HUES64 (cell line): Measurements from ENCODE around the gene CEP85.

Source experiments
- H3K27ac ChIP-seq: 2 replicates; pipeline ENCODE4 v1.7.0; 2013; ENCODE audit warnings: low read depth, low read length, inconsistent platforms
- H3K27me3 ChIP-seq: 2 replicates; pipeline ENCODE4 v1.6.1; 2013; ENCODE audit warnings: mild to moderate bottlenecking, low read length; ENCODE audit not compliant: insufficient read depth
- H3K36me3 ChIP-seq: 2 replicates; pipeline ENCODE4 v1.6.1; 2013; ENCODE audit warnings: mild to moderate bottlenecking, low read length; ENCODE audit not compliant: insufficient read depth
- H3K4me1 ChIP-seq: 2 replicates; pipeline ENCODE4 v1.6.1; 2013; ENCODE audit warnings: mild to moderate bottlenecking, low read length, moderate library complexity; ENCODE audit not compliant: insufficient read depth
- H3K4me3 ChIP-seq: 2 replicates; pipeline ENCODE4 v1.5.1; 2013; ENCODE audit warnings: mild to moderate bottlenecking, low read length, moderate library complexity
- H3K9ac ChIP-seq: 2 replicates; pipeline ENCODE4 v1.6.1; 2013; ENCODE audit warnings: mild to moderate bottlenecking, low read depth, low read length
- H3K9me3 ChIP-seq: 2 replicates; pipeline ENCODE4 v1.6.1; 2013; ENCODE audit warnings: low read depth, low read length; ENCODE audit not compliant: insufficient read depth
- WGBS: fragments of 150-250, 120-280 bp; methylation state at CpG from one replicate; pipeline ENCODE4 v1.1.7; 2013; ENCODE audit warnings: missing lambda C conversion rate; 5-methylcytosine and 5-hydroxymethylcytosine counted together

Gene CEP85

GRCh38 chr1:26200413-26200812 is 33.6 kb upstream of the CEP85 start:
- Histone ChIP-seq H3K9ac (no peak overlapping the region), H3K36me3 (no peaks in the 10 kb centered on the region), H3K4me3 (peak overlapping the region; percentile 49), H3K27ac (no peak overlapping the region), H3K9me3 (no peaks in the 10 kb centered on the region), H3K27me3 (peaks cover 3% of the 10 kb centered on the region; the same call in 1 of the 2 replicates), H3K4me1 (no peaks in the 10 kb centered on the region)
- WGBS: 87% methylated on average over 5 of the region's 5 CpGs

- no peaks in the 10 kb centered on the region for H3K9me3 ChIP-seq
- H3K27ac ChIP-seq: no peak overlapping the region
- H3K9ac ChIP-seq: no peak overlapping the region
- H3K27me3 ChIP-seq: peaks cover 3% of the 10 kb centered on the region; the same call in 1 of the 2 replicates
- 71% methylated on average over 8 of the region's 9 CpGs for WGBS
- no peak overlapping the region for H3K4me3 ChIP-seq
- no peaks in the 10 kb centered on the region for H3K4me1 ChIP-seq
- no peaks in the 10 kb centered on the region for H3K36me3 ChIP-seq
These were observed 30.2 kb upstream of the CEP85 start for GRCh38 chr1:26203642-26204318.

- Histone ChIP-seq H3K4me1 (no peaks in the 10 kb centered on the region), H3K27ac (no peak overlapping the region), H3K27me3 (peaks cover 4% of the 10 kb centered on the region; the same call in 1 of the 2 replicates), H3K4me3 (no peak overlapping the region), H3K36me3 (no peaks in the 10 kb centered on the region), H3K9ac (no peak overlapping the region), H3K9me3 (no peaks in the 10 kb centered on the region)
- WGBS: 86% methylated on average over 5 of the region's 5 CpGs
These were observed 23.7 kb upstream of the CEP85 start for GRCh38 chr1:26210147-26210870.

- H3K27ac ChIP-seq: no peak overlapping the region
- H3K4me3 ChIP-seq: no peak overlapping the region
- H3K27me3 ChIP-seq: peaks cover 4% of the 10 kb centered on the region
- WGBS: 86% methylated on average over 4 of the region's 5 CpGs
- no peak overlapping the region for H3K9ac ChIP-seq
- H3K9me3 ChIP-seq: no peaks in the 10 kb centered on the region
- no peaks in the 10 kb centered on the region for H3K4me1 ChIP-seq
- H3K36me3 ChIP-seq: no peaks in the 10 kb centered on the region
These were observed 21.3 kb upstream of the CEP85 start for GRCh38 chr1:26212726-26213125.

- 91% methylated on average over 6 of the region's 6 CpGs for WGBS
These were observed 20.6 kb upstream of the CEP85 start for GRCh38 chr1:26213335-26213905.

GRCh38 chr1:26215246-26215645 is 18.8 kb upstream of the CEP85 start:
- H3K9me3 ChIP-seq: no peaks in the 10 kb centered on the region
- WGBS: 56% methylated on average over 3 of the region's 3 CpGs
- no peak overlapping the region for H3K27ac ChIP-seq
- no peak overlapping the region for H3K4me3 ChIP-seq
- no peaks in the 10 kb centered on the region for H3K4me1 ChIP-seq
- H3K36me3 ChIP-seq: no peaks in the 10 kb centered on the region
- peaks cover 10% of the 10 kb centered on the region for H3K27me3 ChIP-seq
- no peak overlapping the region for H3K9ac ChIP-seq

More at GRCh38 chr1:26213335-26213905, 20.6 kb upstream of the CEP85 start:
- Histone ChIP-seq H3K9ac (no peak overlapping the region), H3K27ac (no peak overlapping the region), H3K36me3 (no peaks in the 10 kb centered on the region), H3K27me3 (peaks cover 4% of the 10 kb centered on the region), H3K9me3 (no peaks in the 10 kb centered on the region), H3K4me1 (no peaks in the 10 kb centered on the region), H3K4me3 (no peak overlapping the region)

GRCh38 chr1:26218906-26219494 is 15.0 kb upstream of the CEP85 start:
- Histone ChIP-seq H3K9ac (no peak overlapping the region), H3K4me3 (no peak overlapping the region), H3K4me1 (no peaks in the 10 kb centered on the region), H3K27me3 (peaks cover 41% of the 10 kb centered on the region), H3K27ac (no peak overlapping the region), H3K36me3 (no peaks in the 10 kb centered on the region), H3K9me3 (no peaks in the 10 kb centered on the region)
- 92% methylated on average over 11 of the region's 11 CpGs for WGBS

GRCh38 chr1:26220199-26220912 is 13.6 kb upstream of the CEP85 start:
- 80% methylated on average over 27 of the region's 27 CpGs for WGBS

GRCh38 chr1:26221094-26221493 is 12.9 kb upstream of the CEP85 start:
- Histone ChIP-seq H3K27me3 (peaks cover 62% of the 10 kb centered on the region), H3K9ac (no peak overlapping the region), H3K4me1 (no peaks in the 10 kb centered on the region), H3K4me3 (no peak overlapping the region), H3K36me3 (no peaks in the 10 kb centered on the region), H3K9me3 (no peaks in the 10 kb centered on the region), H3K27ac (no peak overlapping the region)
- 96% methylated on average over 2 of the region's 2 CpGs for WGBS

More at GRCh38 chr1:26220199-26220912, 13.6 kb upstream of the CEP85 start:
- Histone ChIP-seq H3K36me3 (no peaks in the 10 kb centered on the region), H3K9ac (no peak overlapping the region), H3K4me3 (no peak overlapping the region), H3K27ac (no peak overlapping the region), H3K9me3 (no peaks in the 10 kb centered on the region), H3K27me3 (peaks cover 54% of the 10 kb centered on the region), H3K4me1 (no peaks in the 10 kb centered on the region)

GRCh38 chr1:26224606-26225005 is 9.4 kb upstream of the CEP85 start:
- H3K4me1 ChIP-seq: no peaks in the 10 kb centered on the region
- WGBS: 73% methylated on average over 7 of the region's 7 CpGs
- H3K9ac ChIP-seq: no peak overlapping the region
- no peaks in the 10 kb centered on the region for H3K36me3 ChIP-seq
- no peaks in the 10 kb centered on the region for H3K9me3 ChIP-seq
- H3K4me3 ChIP-seq: peak overlapping the region; percentile 57
- peaks cover 86% of the 10 kb centered on the region for H3K27me3 ChIP-seq
- H3K27ac ChIP-seq: no peak overlapping the region
